ACHN (cell line): ENCODE data around the gene SLC25A17.
A peak's percentile ranks its signal among the peaks of the same experiment; 100 is the strongest.
"Not testable (repeated sequence)": the region's sequence is repeated elsewhere in the genome, so short reads cannot be mapped to it uniquely, and the experiment has no call there.

ENCODE experiments used
- DNase-seq: peaks from one replicate; pipeline ENCODE4 v3.0.0-alpha.2; 2015
- in situ Hi-C: cut with HindIII; loops from 2 replicates; pipeline ENCODE4 v1.10.0; 2017; ENCODE audit warnings: low sequenced_read_pairs, low pct_ligation_motif_present, low pct_unique_long_range_greater_than_20kb

Gene SLC25A17

GRCh38 chr22:40826292-40826691, 7.1 kb upstream of the SLC25A17 start:
- DNase-seq, in situ Hi-C loops: not testable (repeated sequence)

GRCh38 chr22:40823426-40823825, 4.3 kb upstream of the SLC25A17 start:
- DNase-seq, result no peak
- in situ Hi-C loops, result no loop called here

- DNase-seq, result peak; percentile 17
Observed at GRCh38 chr22:40819599-40820140, 524 bp upstream of the SLC25A17 start.

GRCh38 chr22:40818192-40818746, 877 bp downstream of the SLC25A17 start:
- in situ Hi-C loops, result no loop called here
- DNase-seq, result no peak

More at GRCh38 chr22:40819599-40820140, 524 bp upstream of the SLC25A17 start:
- in situ Hi-C loops, result no loop called here

GRCh38 chr22:40817737-40818136, 1.4 kb downstream of the SLC25A17 start:
- in situ Hi-C loops, result no loop called here
- DNase-seq, result no peak

GRCh38 chr22:40813912-40814315, 5.2 kb downstream of the SLC25A17 start:
- no peak for DNase-seq
- in situ Hi-C loops, result no loop called here

- DNase-seq, result no peak
- in situ Hi-C loops, result no loop called here
Observed at GRCh38 chr22:40808018-40808841, 10.9 kb downstream of the SLC25A17 start.

- DNase-seq, result no peak
- in situ Hi-C loops, result no loop called here
Observed at GRCh38 chr22:40806711-40807110, 12.4 kb downstream of the SLC25A17 start.

GRCh38 chr22:40805699-40806203, 13.4 kb downstream of the SLC25A17 start:
- no peak for DNase-seq
- in situ Hi-C loops, result no loop called here

GRCh38 chr22:40805239-40805638, 13.9 kb downstream of the SLC25A17 start:
- in situ Hi-C loops, result no loop called here

GRCh38 chr22:40803321-40803720, 15.8 kb downstream of the SLC25A17 start:
- no peak for DNase-seq

More at GRCh38 chr22:40805239-40805638, 13.9 kb downstream of the SLC25A17 start:
- DNase-seq, result no peak

GRCh38 chr22:40799008-40799407, 20.1 kb downstream of the SLC25A17 start:
- in situ Hi-C loops, result no loop called here
- DNase-seq, result no peak

More at GRCh38 chr22:40803321-40803720, 15.8 kb downstream of the SLC25A17 start:
- in situ Hi-C loops, result no loop called here

GRCh38 chr22:40797427-40797826, 21.7 kb downstream of the SLC25A17 start:
- no peak for DNase-seq
- in situ Hi-C loops, result no loop called here

- in situ Hi-C loops, result no loop called here
- DNase-seq, result no peak
Observed at GRCh38 chr22:40792451-40792850, 26.7 kb downstream of the SLC25A17 start.

GRCh38 chr22:40791241-40791640, 27.9 kb downstream of the SLC25A17 start:
- no peak for DNase-seq
- in situ Hi-C loops, result no loop called here

- in situ Hi-C loops, result no loop called here
Observed at GRCh38 chr22:40789131-40789530, 30.0 kb downstream of the SLC25A17 start.

GRCh38 chr22:40782521-40782920, 36.6 kb downstream of the SLC25A17 start:
- in situ Hi-C loops, result no loop called here
- no peak for DNase-seq

More at GRCh38 chr22:40789131-40789530, 30.0 kb downstream of the SLC25A17 start:
- no peak for DNase-seq

- in situ Hi-C loops, DNase-seq: not testable (repeated sequence)
Observed at GRCh38 chr22:40781749-40782148, 37.4 kb downstream of the SLC25A17 start.

- in situ Hi-C loops, result no loop called here
- DNase-seq, result no peak
Observed at GRCh38 chr22:40769761-40770160, 49.4 kb downstream of the SLC25A17 start.
